NCI-H128 (cell line): ENCODE measurements around the gene STT3B.
"Not testable (repeated sequence)": the region's sequence is repeated elsewhere in the genome, so short reads cannot be mapped to it uniquely, and the experiment has no call there.

Experiments used
- DNase-seq: peaks from one replicate; lab custom pipeline; 2025; ENCODE audit not compliant: unreplicated experiment; lab: John Stamatoyannopoulos, UW

Gene STT3B

DNA sequence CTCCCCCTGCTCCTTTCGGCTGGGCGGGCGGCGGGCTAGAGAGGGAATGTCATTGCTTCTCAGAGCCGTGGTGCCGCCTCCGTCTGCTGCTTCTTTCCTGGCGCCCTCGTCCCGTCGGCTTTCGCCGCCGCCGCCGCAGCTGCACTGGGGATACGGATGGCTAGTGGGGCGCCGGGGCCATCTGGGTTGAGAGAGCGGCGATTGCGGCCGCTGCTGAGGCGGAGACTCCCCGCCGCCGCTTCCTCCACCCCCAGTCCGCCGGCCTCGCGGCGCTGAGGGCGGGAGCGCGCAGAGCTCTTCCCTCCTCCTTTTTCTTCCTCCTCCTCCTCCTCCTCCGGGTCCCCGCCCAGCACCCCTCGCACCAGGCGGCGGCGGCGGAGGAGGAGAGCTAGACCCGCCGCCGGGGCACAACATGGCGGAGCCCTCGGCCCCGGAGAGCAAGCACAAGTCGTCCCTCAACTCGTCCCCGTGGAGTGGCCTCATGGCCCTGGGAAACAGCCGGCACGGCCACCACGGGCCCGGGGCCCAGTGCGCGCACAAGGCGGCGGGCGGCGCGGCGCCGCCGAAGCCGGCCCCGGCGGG, at the start of gene STT3B:
Gene STT3B, plus strand, starts transcription at position 339 of the 582 bp plus-strand sequence. Its CDS starts 74 bp downstream, at position 413.
- DNase-seq: no peak

DNA sequence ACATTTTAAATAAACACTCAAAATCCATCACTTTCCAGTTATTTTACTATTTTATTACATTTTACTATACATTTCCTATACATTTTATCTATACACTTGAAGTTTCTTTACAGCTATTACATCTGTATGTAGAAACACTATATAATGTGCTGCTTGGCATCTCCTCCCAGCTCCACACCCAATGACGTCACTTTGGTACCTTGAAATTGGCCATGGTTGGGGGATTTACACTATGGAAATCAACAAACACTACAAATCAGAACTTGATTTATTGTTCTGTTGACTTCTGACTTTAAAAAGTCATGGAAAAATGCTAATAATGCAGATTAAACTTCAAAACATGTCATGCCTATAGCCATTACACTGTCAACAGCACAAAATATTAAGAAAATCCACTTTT, 48.9 kb upstream of the STT3B start:
- no peak for DNase-seq

DNA sequence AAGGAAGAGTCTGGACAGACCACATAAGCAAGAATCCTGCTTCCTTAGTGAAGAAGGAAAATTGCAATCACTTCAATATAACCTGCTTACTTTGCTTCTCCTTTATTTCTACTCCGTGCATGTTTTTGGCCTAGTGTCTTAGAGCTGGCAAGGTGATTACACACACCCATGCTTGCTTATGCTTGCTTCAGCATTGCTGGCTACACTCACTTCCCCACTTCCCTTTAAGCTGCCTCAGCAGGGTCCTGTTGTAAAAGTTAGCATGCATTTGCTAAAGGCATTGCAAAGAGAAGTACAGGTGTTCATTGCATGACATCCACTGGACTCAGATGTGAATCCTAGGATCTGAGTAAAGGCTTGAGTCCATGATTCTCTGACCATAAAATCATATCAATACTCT, 47.5 kb upstream of the STT3B start:
- DNase-seq: no peak

DNA sequence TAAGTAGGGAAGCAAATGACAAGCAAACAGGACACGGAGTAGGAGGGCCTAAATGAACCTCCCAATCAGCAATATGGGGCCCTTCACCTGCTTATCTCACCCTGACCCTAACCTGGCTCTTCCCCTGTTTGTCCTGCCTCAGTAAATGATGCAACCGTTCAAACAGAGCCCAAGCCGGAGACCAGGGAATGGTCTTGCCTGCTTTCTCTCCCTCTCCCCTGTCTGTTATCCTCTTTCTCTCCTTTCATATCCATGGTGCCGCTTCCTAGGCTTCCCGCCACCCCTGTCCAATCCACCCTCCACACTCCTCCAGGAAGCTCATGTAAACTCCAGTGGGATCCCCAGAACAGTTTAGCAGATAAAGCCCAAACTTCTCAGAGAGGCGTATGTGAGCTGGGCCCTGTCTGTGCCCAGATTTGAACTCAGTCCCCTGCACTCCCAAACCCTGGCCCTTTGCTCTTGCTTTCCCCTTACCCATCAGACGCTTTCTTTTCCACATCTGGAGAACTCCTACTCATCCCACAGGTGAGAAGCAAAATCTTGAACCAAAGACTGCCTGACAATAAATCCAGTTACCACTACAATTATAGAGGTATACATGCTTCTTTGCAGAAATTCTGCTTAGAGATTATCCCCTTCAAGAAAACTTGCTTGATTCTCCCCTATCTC, 45.7 kb upstream of the STT3B start:
- DNase-seq: no peak

DNA sequence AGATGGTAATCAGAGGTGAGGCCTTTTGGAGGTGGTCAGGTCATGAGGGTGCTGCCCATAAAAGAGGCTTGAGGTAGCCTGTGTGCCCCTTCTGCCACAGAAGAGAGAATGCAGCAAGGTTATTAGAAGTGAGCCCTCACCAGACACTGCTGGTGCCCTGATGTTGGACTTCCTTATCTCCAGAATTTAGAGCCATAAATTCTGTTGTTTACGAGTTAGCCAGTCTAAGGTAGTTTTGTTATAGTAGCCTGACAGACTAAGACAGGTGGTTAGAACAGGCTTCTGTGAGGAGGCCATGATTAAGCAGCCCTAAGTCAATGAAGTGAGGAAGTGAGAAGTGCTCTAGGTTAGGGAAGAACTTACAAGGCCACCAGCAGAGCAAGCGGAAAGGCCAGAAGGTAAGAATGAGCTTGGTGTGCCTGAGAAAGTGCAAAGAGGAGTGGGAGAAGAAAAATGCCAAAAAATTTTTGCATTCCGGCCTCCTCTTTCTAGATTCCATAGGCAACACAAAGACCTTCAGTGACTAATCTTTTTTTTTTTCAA, 44.2 kb upstream of the STT3B start:
- DNase-seq: no peak

DNA sequence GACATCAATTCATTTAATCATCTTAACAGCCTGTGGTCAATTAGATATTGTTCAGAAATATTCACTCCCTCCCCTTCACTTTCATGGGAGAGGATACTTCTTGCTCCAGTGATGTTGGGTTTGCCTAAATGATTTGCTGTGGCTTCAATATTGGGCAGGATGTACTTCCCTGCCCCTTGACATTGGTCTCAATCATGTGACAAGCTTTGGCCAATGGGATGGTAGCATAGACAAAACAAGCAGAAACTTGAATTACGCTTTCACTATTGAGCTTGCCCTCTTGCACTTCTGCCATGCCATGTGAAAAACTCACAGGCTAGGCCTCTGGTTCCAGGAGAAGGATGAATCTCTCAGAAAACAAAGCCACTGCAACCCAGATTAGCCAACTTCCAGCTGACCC, 42.2 kb upstream of the STT3B start:
- no peak for DNase-seq

DNA sequence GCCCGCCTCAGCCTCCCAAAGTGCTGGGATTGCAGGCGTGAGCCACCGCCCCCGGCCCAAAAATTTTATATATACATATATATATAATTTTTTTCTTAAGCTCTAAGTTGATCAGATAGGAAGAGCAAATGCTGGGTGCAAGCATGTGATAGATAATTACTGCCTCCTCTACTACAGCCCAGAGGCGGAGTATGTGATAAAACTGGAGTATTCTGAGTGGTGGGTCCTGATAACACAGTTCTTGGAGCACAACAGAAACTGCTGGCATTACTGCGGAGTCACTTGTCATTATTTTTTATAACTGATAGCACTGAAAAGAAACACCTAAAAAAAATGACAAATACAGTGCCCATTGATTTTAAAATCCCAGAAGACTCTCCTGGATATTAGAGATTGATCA, 41.1 kb upstream of the STT3B start:
- no peak for DNase-seq

DNA sequence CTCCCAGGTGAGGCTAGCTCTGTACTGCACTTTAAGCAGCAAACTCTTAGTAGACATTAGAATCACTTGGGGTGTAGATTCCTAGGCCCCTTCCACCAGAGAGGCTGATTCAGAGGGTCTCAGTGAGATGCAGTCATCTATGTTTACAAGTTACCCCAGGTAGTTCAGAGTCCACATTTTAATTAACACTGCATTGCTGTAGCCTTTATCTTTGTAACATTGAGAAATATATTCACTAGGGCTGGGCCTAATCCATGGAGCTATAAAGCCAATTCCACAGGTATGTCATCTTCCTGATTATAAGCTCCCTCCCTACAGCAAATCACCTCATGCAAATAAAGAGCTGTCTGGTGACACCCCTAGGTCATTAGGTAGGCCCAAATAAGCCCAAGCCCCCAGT, 39.6 kb upstream of the STT3B start:
- no peak for DNase-seq

DNA sequence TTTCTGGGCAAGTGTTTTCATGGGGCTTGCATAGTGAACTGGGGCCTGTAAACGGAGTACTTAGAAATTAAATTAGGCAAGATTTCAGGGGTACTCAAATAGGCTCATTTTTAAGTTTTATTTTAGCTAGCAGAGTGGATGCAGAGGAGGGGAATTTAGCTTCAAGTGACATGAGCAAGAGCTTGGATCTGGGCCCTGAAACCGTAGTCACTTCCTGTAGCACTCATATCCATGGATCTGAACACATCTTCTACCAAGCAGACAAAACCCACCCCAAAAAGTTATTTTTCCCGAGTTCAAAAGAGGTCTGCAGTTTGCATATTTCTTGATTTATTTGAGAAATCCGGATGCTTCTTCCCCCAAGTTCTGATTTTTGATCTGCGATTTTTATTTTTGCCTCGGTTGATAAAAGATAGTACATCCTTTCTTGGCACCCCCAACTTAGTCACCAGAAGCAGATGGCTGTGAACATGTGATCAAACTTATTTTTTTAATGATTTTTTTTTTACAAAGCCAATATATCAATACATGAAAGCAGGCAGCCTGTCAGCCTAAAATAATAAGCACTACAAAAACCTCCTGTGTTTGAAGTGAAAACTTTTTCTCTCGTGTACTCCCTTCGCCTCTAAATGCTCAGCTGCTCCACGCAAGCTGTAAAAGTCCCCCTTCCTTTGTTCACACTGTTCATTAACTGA, 36.6 kb upstream of the STT3B start:
- DNase-seq: no peak

DNA sequence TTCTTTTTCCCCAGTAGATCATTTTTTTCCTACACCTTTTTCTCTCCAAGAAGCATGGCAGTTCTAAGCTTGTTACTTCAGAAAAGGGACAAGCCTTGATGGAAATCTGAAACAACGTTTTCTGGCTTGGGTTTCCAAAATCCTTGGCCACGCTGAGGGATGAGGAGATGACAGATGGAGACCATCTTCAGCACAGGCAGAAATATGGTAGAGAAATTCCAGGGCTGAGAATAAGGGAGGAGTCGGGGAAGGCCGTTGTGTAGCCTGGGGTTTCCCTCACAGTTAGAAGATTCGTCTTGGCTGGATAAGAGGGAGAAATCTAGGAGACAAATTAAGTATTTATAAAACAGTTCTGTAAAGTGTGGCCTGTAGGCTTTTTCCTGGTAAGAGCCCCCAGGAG, 33.9 kb upstream of the STT3B start:
- no peak for DNase-seq

DNA sequence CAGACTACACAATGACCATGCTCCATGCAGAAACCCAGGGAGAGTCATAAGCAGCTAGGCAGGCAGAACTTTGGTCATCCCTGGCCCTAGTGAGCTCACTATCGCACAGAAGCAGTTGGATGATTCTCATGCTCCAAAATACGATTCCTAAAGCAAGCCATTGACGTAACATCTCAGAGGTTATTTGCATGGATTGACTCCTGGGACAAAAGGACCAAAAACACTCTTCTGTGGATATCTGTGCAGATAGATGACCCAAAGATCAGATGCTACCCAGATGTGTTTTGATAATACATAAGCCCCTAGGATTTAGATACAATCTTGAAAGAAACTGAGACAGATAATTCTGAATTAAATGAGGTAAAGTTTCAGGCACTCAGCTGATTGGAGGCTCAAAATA, 33.4 kb upstream of the STT3B start:
- DNase-seq: no peak

DNA sequence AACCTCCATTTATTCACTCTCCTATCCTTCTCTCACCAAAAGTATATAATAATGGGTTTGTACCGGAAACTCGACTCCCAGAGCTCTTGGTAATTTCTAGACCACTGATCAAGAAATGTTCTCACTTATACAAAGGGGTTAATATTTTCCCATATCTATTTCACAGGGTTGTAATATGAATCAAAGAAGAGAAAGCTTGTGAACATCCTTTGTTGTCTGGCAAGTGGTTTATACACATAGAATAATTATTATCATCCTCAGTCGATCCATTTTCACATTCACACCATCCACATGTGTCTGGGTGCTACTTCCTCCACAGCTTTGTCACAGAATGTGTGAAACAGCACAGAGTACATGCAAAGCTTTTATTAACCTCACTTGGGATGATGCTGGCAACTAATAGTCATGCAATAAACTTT, 29.9 kb upstream of the STT3B start:
- no peak for DNase-seq

DNA sequence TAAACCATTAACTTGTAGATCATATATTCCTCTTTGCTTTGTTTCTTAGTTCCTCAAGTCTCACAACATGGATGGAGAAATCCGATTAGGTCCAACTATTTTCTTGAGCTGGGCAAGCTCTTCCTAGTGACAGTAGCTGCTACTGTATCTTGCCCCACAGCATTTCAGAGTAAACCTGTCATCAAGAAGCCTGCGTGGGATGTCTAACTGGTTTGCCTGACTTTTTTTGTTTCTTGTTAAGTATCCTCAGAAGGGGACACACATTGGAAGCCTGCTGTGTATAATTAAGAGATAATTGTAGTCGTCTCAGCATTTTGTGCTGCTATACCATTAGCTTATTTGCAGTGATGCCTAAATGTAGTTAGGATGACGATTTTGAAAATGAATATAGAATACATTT, 29.3 kb upstream of the STT3B start:
- no peak for DNase-seq

DNA sequence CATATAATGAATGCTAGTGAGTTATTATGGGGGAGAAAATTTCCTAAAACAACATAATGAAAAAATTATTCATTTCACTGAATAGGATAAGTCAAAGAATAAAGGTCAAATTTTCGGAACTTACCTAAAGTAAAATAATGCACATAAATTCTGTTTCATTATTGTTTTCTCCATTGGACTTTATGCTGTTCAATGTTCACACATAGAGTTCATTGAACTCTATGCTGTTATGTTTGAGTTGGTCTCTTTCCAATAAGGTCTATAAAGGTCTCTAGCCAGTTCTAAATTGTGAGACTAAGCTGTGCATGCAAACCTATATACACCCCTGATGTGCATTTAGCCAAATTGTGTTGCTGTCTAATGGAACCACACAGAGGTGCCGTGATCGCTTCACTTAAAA, 28.5 kb upstream of the STT3B start:
- DNase-seq: no peak

DNA sequence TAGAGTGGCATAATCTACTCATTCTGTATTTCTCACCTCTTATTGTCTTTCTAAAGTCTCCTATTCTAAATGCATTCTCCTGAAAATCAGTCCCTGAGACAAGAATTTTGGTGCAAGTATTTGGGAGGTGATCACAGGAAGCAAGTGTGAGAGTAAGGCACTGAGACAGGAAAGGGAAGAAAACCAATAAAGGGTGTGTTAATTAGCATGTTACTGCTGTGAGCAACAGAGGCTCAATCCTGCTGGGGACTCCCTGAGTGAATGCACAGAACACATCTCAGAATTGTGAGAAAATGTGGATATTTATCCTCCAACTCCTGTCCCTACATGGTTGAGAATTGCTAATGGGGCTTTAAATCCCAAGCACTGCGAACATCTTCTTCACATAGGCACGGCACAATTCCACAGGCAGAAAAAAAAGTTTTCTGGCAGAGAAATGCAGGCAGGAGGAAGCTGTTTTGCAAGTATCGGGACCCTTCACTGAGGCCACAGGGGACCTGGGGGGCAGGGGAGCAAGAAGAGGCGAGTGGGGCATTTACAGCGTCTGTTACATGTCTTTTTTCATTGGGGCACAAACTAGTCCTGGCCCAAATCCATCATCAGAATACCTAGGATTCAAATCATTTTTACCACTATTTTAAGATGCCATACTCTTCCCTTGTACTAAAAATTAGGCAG, 27.2 kb upstream of the STT3B start:
- no peak for DNase-seq

DNA sequence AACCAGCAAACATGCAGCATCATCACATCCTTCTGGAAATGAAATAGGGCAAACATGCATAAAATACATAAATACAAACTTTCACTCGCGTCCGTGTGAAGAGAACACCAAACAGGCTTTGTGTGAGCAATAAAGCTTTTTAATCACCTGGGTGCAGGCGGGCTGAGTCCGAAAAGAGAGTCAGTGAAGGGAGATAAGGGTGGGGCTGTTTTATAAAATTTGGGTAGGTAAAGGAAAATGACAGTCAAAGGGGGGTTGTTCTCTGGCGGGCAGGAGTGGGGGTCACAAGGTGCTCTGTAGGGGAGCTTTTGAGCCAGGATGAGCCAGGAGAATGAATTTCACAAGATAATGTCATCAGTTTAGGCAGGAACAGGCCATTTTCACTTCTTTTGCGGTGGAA, 26.2 kb upstream of the STT3B start:
- DNase-seq: not testable (repeated sequence)

DNA sequence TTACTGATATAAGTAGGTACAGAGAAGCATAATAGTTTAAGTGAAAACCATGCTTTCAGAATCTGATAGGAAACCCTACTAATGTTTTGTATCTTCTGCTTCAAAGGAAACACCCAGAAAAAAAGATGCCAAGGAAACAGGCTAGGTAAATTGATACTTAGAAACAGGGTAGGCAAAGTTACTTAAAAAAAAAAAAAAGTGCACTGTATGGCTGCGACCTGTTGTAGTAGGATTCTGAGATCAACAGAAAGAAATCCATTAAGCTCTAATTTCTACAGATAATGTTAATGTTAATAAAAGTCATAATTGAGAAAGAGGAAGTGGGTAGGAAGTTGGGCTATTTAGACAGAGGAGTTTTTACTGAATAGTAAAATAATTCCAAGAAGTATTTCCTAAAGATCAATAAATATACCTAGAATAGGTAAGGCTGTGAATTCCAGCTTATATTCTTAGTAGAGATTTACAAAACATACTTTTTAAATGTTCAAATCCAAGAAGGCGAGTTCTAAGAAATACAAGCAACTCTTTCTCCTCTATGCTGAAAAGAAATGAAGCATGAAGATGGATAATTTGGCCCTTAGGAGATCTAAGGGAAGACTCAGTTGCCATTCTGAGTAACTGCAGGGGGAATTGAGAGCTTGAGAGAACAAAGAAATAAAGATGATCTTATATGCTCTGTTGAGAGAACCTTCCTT, 24.1 kb upstream of the STT3B start:
- DNase-seq: no peak

DNA sequence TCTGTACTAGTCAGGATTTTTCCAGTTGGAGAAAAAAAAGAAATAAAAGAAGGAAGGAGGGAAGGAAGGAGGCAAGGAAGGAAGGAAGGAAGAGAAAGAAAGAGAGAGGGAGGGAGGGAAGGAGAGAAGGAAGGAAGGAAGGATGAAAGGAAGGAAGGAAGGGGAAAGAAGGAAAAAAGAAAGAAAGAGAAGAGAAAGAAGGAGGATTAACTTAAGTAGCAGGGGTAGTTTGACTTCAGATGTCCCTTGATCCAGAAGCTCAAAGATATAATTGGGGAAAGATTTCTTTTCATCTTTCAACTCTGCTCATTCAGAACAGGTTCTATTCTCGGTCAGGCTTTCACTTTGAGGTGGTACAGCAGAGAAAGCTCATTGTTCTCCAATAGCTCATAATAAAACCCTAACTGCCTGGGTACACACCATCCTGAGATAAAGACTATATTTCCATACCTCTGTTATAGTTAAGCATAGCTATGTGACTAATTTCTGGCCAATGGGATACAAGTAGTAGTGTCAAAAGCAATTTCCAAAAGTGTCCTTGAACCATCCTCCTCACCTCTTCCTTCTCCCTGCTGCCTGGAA, 23.5 kb upstream of the STT3B start:
- no peak for DNase-seq

DNA sequence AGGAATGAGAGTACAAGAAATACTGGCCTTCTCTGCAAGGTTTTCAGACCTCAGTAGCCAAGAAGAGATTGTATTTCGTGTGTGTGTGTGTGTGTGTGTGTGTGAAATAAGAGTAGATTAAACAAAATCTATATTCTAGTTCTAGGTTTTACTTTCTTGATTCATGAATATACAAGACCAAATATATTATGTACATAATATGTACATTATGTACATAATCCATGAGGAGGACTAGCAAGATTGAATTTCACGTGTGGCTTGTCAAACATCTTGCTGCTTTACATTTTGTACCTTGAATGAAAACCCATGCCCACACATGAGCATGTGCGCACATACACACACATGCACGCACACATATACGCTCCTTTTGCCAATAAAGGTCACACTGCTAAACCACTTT, 18.2 kb upstream of the STT3B start:
- no peak for DNase-seq

DNA sequence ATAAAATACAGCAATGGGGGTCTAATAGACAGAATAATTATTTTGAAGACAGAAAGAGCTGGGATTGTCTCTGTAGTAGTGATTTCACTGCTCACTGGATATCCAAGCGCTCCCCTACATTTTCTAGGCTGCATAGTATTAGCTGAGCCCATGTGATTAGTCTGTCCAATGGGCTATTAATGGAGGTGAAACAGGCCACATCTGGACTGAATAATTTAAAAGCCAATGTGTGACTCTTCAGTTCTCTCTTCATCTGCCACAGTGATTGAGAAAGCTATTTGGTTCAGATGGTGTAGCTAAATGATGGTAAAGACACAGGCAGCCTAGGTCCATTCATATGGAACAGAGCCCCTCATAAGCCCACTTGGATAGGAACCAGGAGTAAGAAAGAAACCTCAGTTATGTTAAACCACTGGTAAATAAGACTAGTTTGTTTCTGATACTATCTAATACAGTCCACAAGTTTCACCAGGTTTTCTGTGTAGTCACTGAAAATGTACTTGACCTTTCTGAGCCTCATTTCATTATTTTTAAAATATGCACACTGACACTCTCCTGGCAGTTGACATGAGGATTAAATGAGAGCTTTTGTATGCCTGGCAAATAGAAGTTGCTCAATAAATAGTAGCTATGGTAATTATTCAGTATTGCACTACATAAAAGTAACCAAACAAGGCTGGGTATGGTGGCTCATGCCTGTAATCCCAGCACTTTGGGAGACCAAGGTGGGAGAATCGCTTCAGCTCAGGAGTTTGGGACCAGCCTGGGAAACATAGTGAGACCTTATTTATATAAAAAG, 17.0 kb upstream of the STT3B start:
- DNase-seq: no peak
